SU-DHL-6 (cell line): ENCODE results near the gene RBM20.

Source experiments
- H2AFZ ChIP-seq: fragments of 200-600 bp; sonication (generic); 2 replicates; pipeline ENCODE4 v1.6.1; 2014; ENCODE audit warnings: low read depth, mild to moderate bottlenecking, moderate library complexity, mixed read lengths, antibody characterized with exemption, low read length; ENCODE audit not compliant: severe bottlenecking
- H3F3A ChIP-seq: fragments of 200-600 bp; shearing (Covaris generic); 2 replicates; pipeline ENCODE4 v1.6.0; 2016; ENCODE audit warnings: antibody characterized with exemption, mild to moderate bottlenecking; ENCODE audit not compliant: insufficient read depth
- H3K27ac ChIP-seq: fragments of 200-600 bp; sonication (generic); 2 replicates; pipeline ENCODE4 v1.5.1; 2016; ENCODE audit warnings: low read depth, mild to moderate bottlenecking, low read length, moderate library complexity, mixed read lengths
- H3K27me3 ChIP-seq: fragments of 200-600 bp; sonication (generic), shearing (Covaris generic); 2 replicates; pipeline ENCODE4 v1.6.0; 2014; ENCODE audit warnings: mild to moderate bottlenecking, low read length
- H3K36me3 ChIP-seq: fragments of 200-600 bp; sonication (generic); 2 replicates; pipeline ENCODE4 v1.6.1; 2014; ENCODE audit warnings: mild to moderate bottlenecking, low read length, mixed read lengths
- H3K4me2 ChIP-seq: fragments of 300-600, 200-600 bp; shearing (Covaris generic), sonication (generic); 2 replicates; pipeline ENCODE4 v1.6.0; 2014; ENCODE audit warnings: low read length, low read depth, mild to moderate bottlenecking; ENCODE audit not compliant: poor library complexity, severe bottlenecking
- H3K4me3 ChIP-seq: fragments of 200-600 bp; sonication (generic); 2 replicates; pipeline ENCODE4 v1.5.1; 2014; ENCODE audit warnings: antibody characterized with exemption, low read length, mild to moderate bottlenecking, mixed read lengths; ENCODE audit not compliant: insufficient read depth, poor library complexity, severe bottlenecking
- H3K79me2 ChIP-seq: fragments of 200-600 bp; sonication (generic); 2 replicates; pipeline ENCODE4 v1.6.1; 2014; ENCODE audit warnings: mild to moderate bottlenecking, low read length, moderate library complexity; ENCODE audit not compliant: insufficient read depth
- H3K9ac ChIP-seq: fragments of 200-600 bp; sonication (generic); 2 replicates; pipeline ENCODE4 v1.7.0; 2014; ENCODE audit warnings: mild to moderate bottlenecking, low read length
- H3K9me2 ChIP-seq: fragments of 200-600 bp; sonication (generic); replicated peaks from 2 replicates; pipeline ENCODE4 v1.6.1; 2014; ENCODE audit warnings: low read length; ENCODE audit not compliant: insufficient read depth
- H3K9me3 ChIP-seq: fragments of 200-600 bp; sonication (generic); 2 replicates; pipeline ENCODE4 v1.6.1; 2014; ENCODE audit warnings: low read length, mixed read lengths; ENCODE audit not compliant: insufficient read depth
- H4K20me1 ChIP-seq: fragments of 200-600 bp; sonication (generic); 2 replicates; pipeline ENCODE4 v1.6.1; 2014; ENCODE audit warnings: low read depth, mild to moderate bottlenecking, antibody characterized with exemption, low read length, moderate library complexity, mixed read lengths
- EZH2phosphoT487 ChIP-seq: fragments of 200-600 bp; sonication (generic), shearing (Covaris generic); conservative IDR thresholded peaks from 2 replicates; pipeline ENCODE4 v1.6.1; 2018; ENCODE audit warnings: mild to moderate bottlenecking, antibody characterized with exemption, low read length, moderate library complexity, mixed read lengths
- TF ChIP-seq, protein P1 (sequence below): fragments of 200-600 bp; sonication (generic); IDR thresholded peaks from one replicate; pipeline ENCODE4 v1.5.1; 2017; ENCODE audit warnings: antibody characterized with exemption, mild to moderate bottlenecking, low read length, moderate library complexity; ENCODE audit not compliant: insufficient read depth, poor library complexity, severe bottlenecking

The RBM20 gene

DNA sequence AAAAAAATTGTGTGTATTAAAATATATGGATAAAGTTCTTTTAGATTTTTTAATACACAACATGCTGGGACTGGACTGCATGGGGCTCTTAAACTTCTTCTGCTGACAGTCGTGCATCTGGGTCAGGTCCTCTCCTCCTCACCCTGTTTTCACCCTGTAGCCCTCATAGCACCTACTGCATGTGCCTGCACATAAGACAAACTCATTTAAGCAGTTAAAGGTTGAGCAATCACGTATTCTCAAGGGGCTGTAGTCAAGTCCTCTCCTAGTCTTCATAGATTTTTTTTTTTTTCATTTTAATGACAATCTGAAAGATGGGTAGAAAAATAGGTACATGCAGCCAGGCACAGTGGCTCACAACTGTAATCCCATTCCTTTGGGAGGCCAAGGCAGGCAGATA is 204.0 kb downstream of the RBM20 start:
- H4K20me1 ChIP-seq, result no peaks in the 10 kb centered on the region
- H3K27ac ChIP-seq, result no peak overlapping the region
- H3K4me3 ChIP-seq, result no peak overlapping the region
- H3K9me3 ChIP-seq, result no peaks in the 10 kb centered on the region
- no peak overlapping the region for H3K4me2 ChIP-seq
- no peaks in the 10 kb centered on the region for H3K36me3 ChIP-seq
- H3K27me3 ChIP-seq, result no peaks in the 10 kb centered on the region
- H3K9me2 ChIP-seq, result no peaks in the 10 kb centered on the region
- H3K79me2 ChIP-seq, result no peaks in the 10 kb centered on the region
- H3K9ac ChIP-seq, result no peak overlapping the region
- H2AFZ ChIP-seq, result no peak overlapping the region
- peaks cover 11% of the 10 kb centered on the region; the same call in 1 of the 2 replicates for H3F3A ChIP-seq
- TF ChIP-seq, protein P1, sequence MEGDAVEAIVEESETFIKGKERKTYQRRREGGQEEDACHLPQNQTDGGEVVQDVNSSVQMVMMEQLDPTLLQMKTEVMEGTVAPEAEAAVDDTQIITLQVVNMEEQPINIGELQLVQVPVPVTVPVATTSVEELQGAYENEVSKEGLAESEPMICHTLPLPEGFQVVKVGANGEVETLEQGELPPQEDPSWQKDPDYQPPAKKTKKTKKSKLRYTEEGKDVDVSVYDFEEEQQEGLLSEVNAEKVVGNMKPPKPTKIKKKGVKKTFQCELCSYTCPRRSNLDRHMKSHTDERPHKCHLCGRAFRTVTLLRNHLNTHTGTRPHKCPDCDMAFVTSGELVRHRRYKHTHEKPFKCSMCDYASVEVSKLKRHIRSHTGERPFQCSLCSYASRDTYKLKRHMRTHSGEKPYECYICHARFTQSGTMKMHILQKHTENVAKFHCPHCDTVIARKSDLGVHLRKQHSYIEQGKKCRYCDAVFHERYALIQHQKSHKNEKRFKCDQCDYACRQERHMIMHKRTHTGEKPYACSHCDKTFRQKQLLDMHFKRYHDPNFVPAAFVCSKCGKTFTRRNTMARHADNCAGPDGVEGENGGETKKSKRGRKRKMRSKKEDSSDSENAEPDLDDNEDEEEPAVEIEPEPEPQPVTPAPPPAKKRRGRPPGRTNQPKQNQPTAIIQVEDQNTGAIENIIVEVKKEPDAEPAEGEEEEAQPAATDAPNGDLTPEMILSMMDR, result no peak
- no peak for TF ChIP-seq EZH2phosphoT487

DNA sequence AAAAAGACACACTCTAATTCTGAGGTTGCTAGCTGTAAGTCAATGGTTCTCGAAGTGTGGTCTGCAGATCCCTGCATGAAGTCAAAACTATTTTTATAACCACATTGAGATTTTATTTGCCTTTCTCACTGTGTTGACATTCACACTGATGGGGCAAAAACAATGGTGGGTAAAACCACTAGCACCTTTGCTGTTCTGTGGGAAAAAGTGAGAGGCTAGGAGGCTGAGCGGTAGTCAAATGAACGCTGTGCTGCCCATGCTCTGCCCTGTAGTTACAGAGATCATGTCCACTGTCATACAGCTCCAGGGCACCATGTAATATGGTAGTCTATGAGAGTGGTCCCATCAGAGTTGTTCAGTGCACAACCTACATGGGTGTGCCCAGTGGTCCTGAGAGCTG is 206.0 kb downstream of the RBM20 start:
- H4K20me1 ChIP-seq, result no peaks in the 10 kb centered on the region
- H3K9ac ChIP-seq, result no peak overlapping the region
- H3K4me2 ChIP-seq, result no peak overlapping the region
- H3K79me2 ChIP-seq, result no peaks in the 10 kb centered on the region
- H2AFZ ChIP-seq, result no peak overlapping the region
- no peaks in the 10 kb centered on the region for H3K9me3 ChIP-seq
- H3K36me3 ChIP-seq, result no peaks in the 10 kb centered on the region
- no peaks in the 10 kb centered on the region for H3K9me2 ChIP-seq
- 0 out of 2 replicates have a peak, but pooled peaks cover 5% of the 10 kb centered on the region for H3F3A ChIP-seq
- H3K27me3 ChIP-seq, result no peaks in the 10 kb centered on the region
- no peak overlapping the region for H3K4me3 ChIP-seq
- TF ChIP-seq EZH2phosphoT487, result no peak
- TF ChIP-seq, protein P1, result no peak
- no peak overlapping the region for H3K27ac ChIP-seq

DNA sequence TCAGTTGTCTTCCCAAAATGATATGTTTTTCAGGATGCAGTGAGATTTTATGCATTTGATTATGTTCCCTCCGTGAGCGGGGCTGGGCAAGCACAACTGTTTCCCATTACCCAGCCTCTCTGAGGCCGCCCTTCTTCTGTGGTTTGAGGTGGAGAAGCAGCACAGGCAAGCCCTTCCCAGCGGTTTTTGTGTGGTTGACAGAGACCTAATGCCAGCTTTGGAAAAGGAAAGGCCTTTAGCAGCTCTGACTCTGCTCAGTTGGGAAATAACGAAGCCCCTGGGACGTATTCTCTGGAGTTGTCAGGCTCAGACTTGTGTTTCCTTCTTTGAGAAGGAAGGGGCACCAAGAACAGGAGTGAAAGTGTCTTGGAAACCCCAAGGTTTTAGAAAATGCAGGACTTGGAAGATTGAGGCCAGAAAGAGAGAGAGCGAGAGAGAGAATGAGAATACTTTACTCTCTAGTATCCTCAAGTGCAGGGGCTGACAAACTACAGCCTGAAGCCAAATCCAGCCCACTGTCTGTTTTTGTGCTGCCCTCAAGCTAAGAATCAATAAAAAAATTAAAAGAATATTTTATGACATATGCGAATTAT is 207.0 kb downstream of the RBM20 start:
- Histone ChIP-seq H3F3A (0 out of 2 replicates have a peak, but pooled peaks cover 5% of the 10 kb centered on the region), H3K36me3 (no peaks in the 10 kb centered on the region), H2AFZ (no peak overlapping the region), H4K20me1 (no peaks in the 10 kb centered on the region), H3K9me3 (no peaks in the 10 kb centered on the region), H3K4me2 (no peak overlapping the region), H3K9ac (no peak overlapping the region), H3K9me2 (no peaks in the 10 kb centered on the region), H3K27me3 (no peaks in the 10 kb centered on the region), H3K27ac (no peak overlapping the region), H3K4me3 (no peak overlapping the region), H3K79me2 (no peaks in the 10 kb centered on the region)
- TF ChIP-seq, protein P1, result no peak
- TF ChIP-seq EZH2phosphoT487, result no peak
